Measurements from ENCODE around the gene TOR1A. TPM values are rescaled to one million over a fixed set of nuclear protein-coding genes. Genes with fewer than 3 reads are reported as not detected.

The TOR1A gene
- polyA plus RNA-seq, 1 donor = 32.4 TPM

GRCh38 chr9:129822898-129823541 lies 916 bp downstream of the TOR1A start:
- Histone ChIP-seq H3K4me3 (ENCODE audit: low read length) (peak overlapping the region; percentile 57), H3K27me3 (ENCODE audit: control insufficient read depth, insufficient read depth, low read length) (no peaks in the 10 kb centered on the region), H3K4me1 (ENCODE audit: control insufficient read depth, insufficient read depth, low read length) (peaks cover 3% of the 10 kb centered on the region), H3K9me3 (ENCODE audit: control insufficient read depth, low read depth, low read length) (no peaks in the 10 kb centered on the region), H3K36me3 (ENCODE audit: control insufficient read depth, insufficient read depth, low read length) (peaks cover 43% of the 10 kb centered on the region), H3K27ac (ENCODE audit: low read length) (no peak overlapping the region)
- WGBS (ENCODE audit: insufficient coverage, low lambda C conversion rate) = no CpG with 5 or more reads among the region's 26 CpGs
- DNase-seq = no peak

GRCh38 chr9:129816501-129817435 lies 7.2 kb downstream of the TOR1A start:
- DNase-seq = no peak
- H3K36me3 ChIP-seq (ENCODE audit: control insufficient read depth, insufficient read depth, low read length) = peaks cover 74% of the 10 kb centered on the region
- no CpG with 5 or more reads among the region's 14 CpGs for WGBS (ENCODE audit: insufficient coverage, low lambda C conversion rate)

GRCh38 chr9:129815278-129815677 lies 8.7 kb downstream of the TOR1A start:
- Histone ChIP-seq H3K27ac (ENCODE audit: low read length) (no peak overlapping the region), H3K9me3 (ENCODE audit: control insufficient read depth, low read depth, low read length) (no peaks in the 10 kb centered on the region), H3K4me3 (ENCODE audit: low read length) (no peak overlapping the region), H3K27me3 (ENCODE audit: control insufficient read depth, insufficient read depth, low read length) (no peaks in the 10 kb centered on the region), H3K36me3 (ENCODE audit: control insufficient read depth, insufficient read depth, low read length) (peaks cover 60% of the 10 kb centered on the region), H3K4me1 (ENCODE audit: control insufficient read depth, insufficient read depth, low read length) (peaks cover 18% of the 10 kb centered on the region)
- DNase-seq = no peak
- WGBS (ENCODE audit: insufficient coverage, low lambda C conversion rate) = no CpG with 5 or more reads among the region's 11 CpGs

More at GRCh38 chr9:129816501-129817435, 7.2 kb downstream of the TOR1A start:
- Histone ChIP-seq H3K27ac (ENCODE audit: low read length) (no peak overlapping the region), H3K4me1 (ENCODE audit: control insufficient read depth, insufficient read depth, low read length) (peaks cover 5% of the 10 kb centered on the region), H3K27me3 (ENCODE audit: control insufficient read depth, insufficient read depth, low read length) (no peaks in the 10 kb centered on the region), H3K4me3 (ENCODE audit: low read length) (no peak overlapping the region), H3K9me3 (ENCODE audit: control insufficient read depth, low read depth, low read length) (no peaks in the 10 kb centered on the region)

- Histone ChIP-seq H3K4me3 (ENCODE audit: low read length) (no peak overlapping the region), H3K27me3 (ENCODE audit: control insufficient read depth, insufficient read depth, low read length) (no peaks in the 10 kb centered on the region), H3K27ac (ENCODE audit: low read length) (no peak overlapping the region), H3K4me1 (ENCODE audit: control insufficient read depth, insufficient read depth, low read length) (peaks cover 24% of the 10 kb centered on the region), H3K9me3 (ENCODE audit: control insufficient read depth, low read depth, low read length) (no peaks in the 10 kb centered on the region), H3K36me3 (ENCODE audit: control insufficient read depth, insufficient read depth, low read length) (peaks cover 64% of the 10 kb centered on the region)
- WGBS (ENCODE audit: insufficient coverage, low lambda C conversion rate) = 100% methylated on average over 1 of the region's 17 CpGs
- DNase-seq = no peak
These were observed 9.3 kb downstream of the TOR1A start for GRCh38 chr9:129814432-129815223.

- peaks cover 69% of the 10 kb centered on the region for H3K36me3 ChIP-seq (ENCODE audit: control insufficient read depth, insufficient read depth, low read length)
- no CpG with 5 or more reads among the region's 9 CpGs for WGBS (ENCODE audit: insufficient coverage, low lambda C conversion rate)
These were observed 10.3 kb downstream of the TOR1A start for GRCh38 chr9:129813661-129814060.

GRCh38 chr9:129812385-129812784 lies 11.6 kb downstream of the TOR1A start:
- no peak for DNase-seq
- H3K9me3 ChIP-seq (ENCODE audit: control insufficient read depth, low read depth, low read length) = no peaks in the 10 kb centered on the region
- H3K27me3 ChIP-seq (ENCODE audit: control insufficient read depth, insufficient read depth, low read length) = no peaks in the 10 kb centered on the region
- H3K27ac ChIP-seq (ENCODE audit: low read length) = no peak overlapping the region
- WGBS (ENCODE audit: insufficient coverage, low lambda C conversion rate) = no CpG with 5 or more reads among the region's 9 CpGs
- no peak overlapping the region for H3K4me3 ChIP-seq (ENCODE audit: low read length)
- H3K4me1 ChIP-seq (ENCODE audit: control insufficient read depth, insufficient read depth, low read length) = peaks cover 30% of the 10 kb centered on the region
- H3K36me3 ChIP-seq (ENCODE audit: control insufficient read depth, insufficient read depth, low read length) = peaks cover 66% of the 10 kb centered on the region

More at GRCh38 chr9:129813661-129814060, 10.3 kb downstream of the TOR1A start:
- H3K4me1 ChIP-seq (ENCODE audit: control insufficient read depth, insufficient read depth, low read length) = peaks cover 30% of the 10 kb centered on the region
- H3K27ac ChIP-seq (ENCODE audit: low read length) = no peak overlapping the region
- no peak for DNase-seq
- no peaks in the 10 kb centered on the region for H3K9me3 ChIP-seq (ENCODE audit: control insufficient read depth, low read depth, low read length)
- no peaks in the 10 kb centered on the region for H3K27me3 ChIP-seq (ENCODE audit: control insufficient read depth, insufficient read depth, low read length)
- H3K4me3 ChIP-seq (ENCODE audit: low read length) = no peak overlapping the region

- H3K36me3 ChIP-seq (ENCODE audit: control insufficient read depth, insufficient read depth, low read length) = peaks cover 67% of the 10 kb centered on the region
- H3K27ac ChIP-seq (ENCODE audit: low read length) = peak overlapping the region; percentile 69
- DNase-seq = no peak
These were observed 12.0 kb downstream of the TOR1A start for GRCh38 chr9:129811967-129812363.

GRCh38 chr9:129810788-129811187 lies 13.1 kb downstream of the TOR1A start:
- H3K4me1 ChIP-seq (ENCODE audit: control insufficient read depth, insufficient read depth, low read length) = peaks cover 30% of the 10 kb centered on the region
- no peak for DNase-seq
- H3K36me3 ChIP-seq (ENCODE audit: control insufficient read depth, insufficient read depth, low read length) = peaks cover 57% of the 10 kb centered on the region
- no peak overlapping the region for H3K4me3 ChIP-seq (ENCODE audit: low read length)
- WGBS (ENCODE audit: insufficient coverage, low lambda C conversion rate) = 40% methylated on average over 1 of the region's 6 CpGs
- H3K27me3 ChIP-seq (ENCODE audit: control insufficient read depth, insufficient read depth, low read length) = no peaks in the 10 kb centered on the region
- H3K27ac ChIP-seq (ENCODE audit: low read length) = peak overlapping the region; percentile 69
- H3K9me3 ChIP-seq (ENCODE audit: control insufficient read depth, low read depth, low read length) = no peaks in the 10 kb centered on the region

More at GRCh38 chr9:129811967-129812363, 12.0 kb downstream of the TOR1A start:
- WGBS (ENCODE audit: insufficient coverage, low lambda C conversion rate) = no CpG with 5 or more reads among the region's 6 CpGs
- H3K27me3 ChIP-seq (ENCODE audit: control insufficient read depth, insufficient read depth, low read length) = no peaks in the 10 kb centered on the region
- no peak overlapping the region for H3K4me3 ChIP-seq (ENCODE audit: low read length)
- H3K4me1 ChIP-seq (ENCODE audit: control insufficient read depth, insufficient read depth, low read length) = peaks cover 30% of the 10 kb centered on the region
- no peaks in the 10 kb centered on the region for H3K9me3 ChIP-seq (ENCODE audit: control insufficient read depth, low read depth, low read length)

- Histone ChIP-seq H3K4me1 (ENCODE audit: control insufficient read depth, insufficient read depth, low read length) (peaks cover 32% of the 10 kb centered on the region), H3K4me3 (ENCODE audit: low read length) (no peak overlapping the region), H3K27ac (ENCODE audit: low read length) (peak overlapping the region; percentile 69), H3K36me3 (ENCODE audit: control insufficient read depth, insufficient read depth, low read length) (peaks cover 51% of the 10 kb centered on the region), H3K27me3 (ENCODE audit: control insufficient read depth, insufficient read depth, low read length) (no peaks in the 10 kb centered on the region), H3K9me3 (ENCODE audit: control insufficient read depth, low read depth, low read length) (no peaks in the 10 kb centered on the region)
- no peak for DNase-seq
- WGBS (ENCODE audit: insufficient coverage, low lambda C conversion rate) = no CpG with 5 or more reads among the region's 11 CpGs
These were observed 13.8 kb downstream of the TOR1A start for GRCh38 chr9:129810116-129810515.

GRCh38 chr9:129809346-129809745 lies 14.6 kb downstream of the TOR1A start:
- Histone ChIP-seq H3K4me1 (ENCODE audit: control insufficient read depth, insufficient read depth, low read length) (peaks cover 33% of the 10 kb centered on the region), H3K27me3 (ENCODE audit: control insufficient read depth, insufficient read depth, low read length) (no peaks in the 10 kb centered on the region), H3K27ac (ENCODE audit: low read length) (no peak overlapping the region), H3K4me3 (ENCODE audit: low read length) (no peak overlapping the region), H3K9me3 (ENCODE audit: control insufficient read depth, low read depth, low read length) (no peaks in the 10 kb centered on the region), H3K36me3 (ENCODE audit: control insufficient read depth, insufficient read depth, low read length) (peaks cover 45% of the 10 kb centered on the region)
- WGBS (ENCODE audit: insufficient coverage, low lambda C conversion rate) = 82% methylated on average over 2 of the region's 11 CpGs
- no peak for DNase-seq
